ENCODE data around the gene ARHGAP19.

DNA sequence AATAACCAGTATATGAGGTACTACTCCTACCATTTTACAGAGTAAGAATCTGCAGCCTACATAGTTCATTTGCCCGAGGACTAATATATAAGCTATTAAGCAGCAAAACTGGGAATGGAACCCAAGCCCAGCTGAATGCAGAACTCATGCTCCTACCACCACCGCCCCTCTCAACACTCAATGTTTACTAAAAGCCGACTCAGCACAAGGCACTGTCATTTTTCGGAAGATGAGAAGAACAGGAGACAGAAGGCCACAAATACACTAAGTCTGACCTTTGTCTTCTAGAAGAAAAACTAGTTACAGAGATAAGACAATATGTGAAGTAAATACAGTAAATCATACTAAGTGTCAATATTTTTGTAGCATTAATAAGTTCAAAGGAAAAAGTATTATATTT lies 66.0 kb downstream of the ARHGAP19 start:
- TF ChIP-seq POLR2A (IDR thresholded peaks at IDR 0.05; ENCODE audit: control extremely low read depth in 1 of 2, low read depth in 2 of 2, low read length in 2 of 2), result no peak
- TF ChIP-seq, protein P1, sequence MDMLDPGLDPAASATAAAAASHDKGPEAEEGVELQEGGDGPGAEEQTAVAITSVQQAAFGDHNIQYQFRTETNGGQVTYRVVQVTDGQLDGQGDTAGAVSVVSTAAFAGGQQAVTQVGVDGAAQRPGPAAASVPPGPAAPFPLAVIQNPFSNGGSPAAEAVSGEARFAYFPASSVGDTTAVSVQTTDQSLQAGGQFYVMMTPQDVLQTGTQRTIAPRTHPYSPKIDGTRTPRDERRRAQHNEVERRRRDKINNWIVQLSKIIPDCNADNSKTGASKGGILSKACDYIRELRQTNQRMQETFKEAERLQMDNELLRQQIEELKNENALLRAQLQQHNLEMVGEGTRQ (IDR thresholded peaks at IDR 0.05; ENCODE audit: low read length), result no peak
- TF ChIP-seq, protein P2, sequence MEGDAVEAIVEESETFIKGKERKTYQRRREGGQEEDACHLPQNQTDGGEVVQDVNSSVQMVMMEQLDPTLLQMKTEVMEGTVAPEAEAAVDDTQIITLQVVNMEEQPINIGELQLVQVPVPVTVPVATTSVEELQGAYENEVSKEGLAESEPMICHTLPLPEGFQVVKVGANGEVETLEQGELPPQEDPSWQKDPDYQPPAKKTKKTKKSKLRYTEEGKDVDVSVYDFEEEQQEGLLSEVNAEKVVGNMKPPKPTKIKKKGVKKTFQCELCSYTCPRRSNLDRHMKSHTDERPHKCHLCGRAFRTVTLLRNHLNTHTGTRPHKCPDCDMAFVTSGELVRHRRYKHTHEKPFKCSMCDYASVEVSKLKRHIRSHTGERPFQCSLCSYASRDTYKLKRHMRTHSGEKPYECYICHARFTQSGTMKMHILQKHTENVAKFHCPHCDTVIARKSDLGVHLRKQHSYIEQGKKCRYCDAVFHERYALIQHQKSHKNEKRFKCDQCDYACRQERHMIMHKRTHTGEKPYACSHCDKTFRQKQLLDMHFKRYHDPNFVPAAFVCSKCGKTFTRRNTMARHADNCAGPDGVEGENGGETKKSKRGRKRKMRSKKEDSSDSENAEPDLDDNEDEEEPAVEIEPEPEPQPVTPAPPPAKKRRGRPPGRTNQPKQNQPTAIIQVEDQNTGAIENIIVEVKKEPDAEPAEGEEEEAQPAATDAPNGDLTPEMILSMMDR (IDR thresholded peaks at IDR 0.05; ENCODE audit: control extremely low read depth in 1 of 3, insufficient read depth in 1 of 3, low read depth in 1 of 3, low read length in 3 of 3), result no peak
- no peak for TF ChIP-seq SP2 (IDR thresholded peaks at IDR 0.05; ENCODE audit: low read length)
- TF ChIP-seq CBX5 (IDR thresholded peaks at IDR 0.05; ENCODE audit: low read depth, low read length), result no peak
- TF ChIP-seq, protein P3, sequence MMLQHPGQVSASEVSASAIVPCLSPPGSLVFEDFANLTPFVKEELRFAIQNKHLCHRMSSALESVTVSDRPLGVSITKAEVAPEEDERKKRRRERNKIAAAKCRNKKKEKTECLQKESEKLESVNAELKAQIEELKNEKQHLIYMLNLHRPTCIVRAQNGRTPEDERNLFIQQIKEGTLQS (IDR thresholded peaks at IDR 0.05; ENCODE audit: insufficient read depth, low read depth, low read length), result no peak
- no peak for TF ChIP-seq EP300 (IDR thresholded peaks at IDR 0.05; ENCODE audit: borderline replicate concordance in 1 of 2, low read depth in 2 of 2, low read length in 2 of 2)
- no peak for TF ChIP-seq EZH2 (IDR thresholded peaks at IDR 0.05; ENCODE audit: low read depth, low read length, severe bottlenecking)
